ENCODE data around the gene HS6ST3.
"Not testable (repeated sequence)": the region's sequence is repeated elsewhere in the genome, so short reads cannot be mapped to it uniquely, and the experiment has no call there.

Gene HS6ST3

GRCh38 chr13:96460609-96461008, 370.7 kb downstream of the HS6ST3 start:
- DNase-seq = no peak

- DNase-seq = no peak
These were observed 383.7 kb downstream of the HS6ST3 start for GRCh38 chr13:96473526-96474180.

GRCh38 chr13:96474181-96474557, 384.3 kb downstream of the HS6ST3 start:
- no peak for DNase-seq

GRCh38 chr13:96475103-96475502, 385.2 kb downstream of the HS6ST3 start:
- no peak for DNase-seq

- no peak for DNase-seq
These were observed 391.6 kb downstream of the HS6ST3 start for GRCh38 chr13:96481482-96481881.

- DNase-seq = no peak
These were observed 400.6 kb downstream of the HS6ST3 start for GRCh38 chr13:96490496-96490989.

- no peak for DNase-seq
These were observed 401.2 kb downstream of the HS6ST3 start for GRCh38 chr13:96491103-96491502.

GRCh38 chr13:96492766-96493165, 402.9 kb downstream of the HS6ST3 start:
- DNase-seq = no peak

GRCh38 chr13:96499656-96500055, 409.7 kb downstream of the HS6ST3 start:
- no peak for DNase-seq

- no peak for DNase-seq
These were observed 411.0 kb downstream of the HS6ST3 start for GRCh38 chr13:96500953-96501352.

GRCh38 chr13:96503481-96503880, 413.6 kb downstream of the HS6ST3 start:
- no peak for DNase-seq

- no peak for DNase-seq
These were observed 421.7 kb downstream of the HS6ST3 start for GRCh38 chr13:96511587-96511986.

GRCh38 chr13:96519380-96519779, 429.5 kb downstream of the HS6ST3 start:
- no peak for DNase-seq

- not testable (repeated sequence) for DNase-seq
These were observed 434.6 kb downstream of the HS6ST3 start for GRCh38 chr13:96524398-96525020.

- no peak for DNase-seq
These were observed 435.8 kb downstream of the HS6ST3 start for GRCh38 chr13:96525715-96526114.

GRCh38 chr13:96527497-96527896, 437.6 kb downstream of the HS6ST3 start:
- no peak for DNase-seq

- DNase-seq = no peak
These were observed 442.9 kb downstream of the HS6ST3 start for GRCh38 chr13:96532804-96533203.

- DNase-seq = no peak
These were observed 443.5 kb downstream of the HS6ST3 start for GRCh38 chr13:96533408-96533807.

GRCh38 chr13:96539791-96540190, 449.9 kb downstream of the HS6ST3 start:
- DNase-seq = no peak

- no peak for DNase-seq
These were observed 450.8 kb downstream of the HS6ST3 start for GRCh38 chr13:96540670-96541069.

- no peak for DNase-seq
These were observed 453.1 kb downstream of the HS6ST3 start for GRCh38 chr13:96542986-96543385.

GRCh38 chr13:96544957-96545356, 455.1 kb downstream of the HS6ST3 start:
- DNase-seq = no peak

- DNase-seq = no peak
These were observed 456.6 kb downstream of the HS6ST3 start for GRCh38 chr13:96546463-96546862.

- DNase-seq = no peak
These were observed 461.6 kb downstream of the HS6ST3 start for GRCh38 chr13:96551546-96551945.

GRCh38 chr13:96552559-96552958, 462.7 kb downstream of the HS6ST3 start:
- DNase-seq = no peak
